Ascending aorta (tissue), 2 donors: ENCODE results near the gene KCNIP1. TPM values are rescaled to one million over a fixed set of nuclear protein-coding genes. Genes with fewer than 3 reads are reported as not detected.

Experiments
- DNase-seq, 2 donors: peaks; one replicate each; pipeline ENCODE4 v3.0.0-alpha.2; 2019; ENCODE audit warnings: low spot score in 2 of 2
- H3K27ac ChIP-seq, 2 donors: fragments of 200-600 bp; sonication (generic); one replicate each; pipeline ENCODE4 v1.5.1; 2016 to 2017; ENCODE audit warnings: mild to moderate bottlenecking in 1 of 2
- H3K27me3 ChIP-seq: fragments of 200-600 bp; sonication (generic); one replicate; pipeline ENCODE4 v1.5.1; 2017
- H3K36me3 ChIP-seq, 2 donors: fragments of 200-600 bp; sonication (generic); one replicate each; pipeline ENCODE4 v1.5.1; 2016
- H3K4me1 ChIP-seq, 2 donors: fragments of 200-600 bp; sonication (generic); one replicate each; pipeline ENCODE4 v1.5.1; 2016 to 2017; ENCODE audit warnings: mild to moderate bottlenecking in 1 of 2
- H3K4me3 ChIP-seq, 2 donors: fragments of 200-600 bp; sonication (generic); one replicate each; pipeline ENCODE4 v1.5.1; 2016 to 2017; ENCODE audit warnings: mild to moderate bottlenecking in 1 of 2
- H3K9me3 ChIP-seq, 2 donors: fragments of 200-600 bp; sonication (generic); one replicate each; pipeline ENCODE4 v1.5.1; 2016
- CTCF ChIP-seq, 3 experiments: fragments of 200-600 bp in 2 of 3; fragments of 450-650 bp in 1 of 3; sonication (generic) in 2 of 3; IDR thresholded peaks; one replicate each; pipeline ENCODE4 v1.5.1; 2016 to 2019; ENCODE audit warnings: antibody characterized with exemption in 3 of 3, mild to moderate bottlenecking in 1 of 3, moderate library complexity in 1 of 3
- intact Hi-C: fragments of 100-400 bp; cut with DNase I; formaldehyde crosslinking; loops from one replicate; pipeline ENCODE4 v1.15.1; 2023
- total RNA-seq: library from RNA; depleted of rRNA; stranded (reverse); fragments of >200 nt; gene quantifications from one replicate; pipeline ENCODE4 v1.1.0, GENCODE V29; 2016

KCNIP1 gene
- total RNA-seq, 1 donor from 2014 or later = not detected

- no peak for TF ChIP-seq CTCF (IDR thresholded peaks at IDR 0.05)
- Histone ChIP-seq H3K27ac (no peak overlapping the region), H3K36me3 (no peaks in the 10 kb centered on the region), H3K27me3 (no peaks in the 10 kb centered on the region), H3K9me3 (no peaks in the 10 kb centered on the region), H3K4me1 (no peaks in the 10 kb centered on the region), H3K4me3 (no peak overlapping the region)
- intact Hi-C loops = no loop called here
- no peak for DNase-seq
These were observed 84.0 kb downstream of the KCNIP1 start for GRCh38 chr5:170587808-170588207.

- no peak for DNase-seq
- no peak overlapping the region for H3K27ac ChIP-seq
- H3K4me1 ChIP-seq = no peaks in the 10 kb centered on the region
- intact Hi-C loops = no loop called here
- H3K4me3 ChIP-seq = no peak overlapping the region
- no peaks in the 10 kb centered on the region for H3K9me3 ChIP-seq
- no peak for TF ChIP-seq CTCF (IDR thresholded peaks at IDR 0.05)
- no peaks in the 10 kb centered on the region for H3K36me3 ChIP-seq
- no peaks in the 10 kb centered on the region for H3K27me3 ChIP-seq
These were observed 85.8 kb downstream of the KCNIP1 start for GRCh38 chr5:170589643-170590042.

GRCh38 chr5:170590566-170590965, 86.7 kb downstream of the KCNIP1 start:
- Histone ChIP-seq H3K4me3 (no peak overlapping the region), H3K27me3 (no peaks in the 10 kb centered on the region), H3K4me1 (no peaks in the 10 kb centered on the region), H3K27ac (no peak overlapping the region), H3K9me3 (no peaks in the 10 kb centered on the region), H3K36me3 (no peaks in the 10 kb centered on the region)
- no peak for TF ChIP-seq CTCF (IDR thresholded peaks at IDR 0.05)
- intact Hi-C loops = no loop called here
- no peak for DNase-seq

GRCh38 chr5:170591054-170591453, 87.2 kb downstream of the KCNIP1 start:
- no peak for TF ChIP-seq CTCF (IDR thresholded peaks at IDR 0.05)
- no peaks in the 10 kb centered on the region for H3K4me1 ChIP-seq
- H3K27me3 ChIP-seq = no peaks in the 10 kb centered on the region
- intact Hi-C loops = no loop called here
- no peak for DNase-seq
- H3K36me3 ChIP-seq = no peaks in the 10 kb centered on the region
- no peak overlapping the region for H3K4me3 ChIP-seq
- H3K9me3 ChIP-seq = no peaks in the 10 kb centered on the region
- no peak overlapping the region for H3K27ac ChIP-seq

GRCh38 chr5:170596482-170597044, 92.7 kb downstream of the KCNIP1 start:
- H3K27me3 ChIP-seq = no peaks in the 10 kb centered on the region
- no peaks in the 10 kb centered on the region for H3K36me3 ChIP-seq
- no peaks in the 10 kb centered on the region for H3K4me1 ChIP-seq
- DNase-seq = no peak
- intact Hi-C loops = no loop called here
- no peak for TF ChIP-seq CTCF (IDR thresholded peaks at IDR 0.05)
- no peaks in the 10 kb centered on the region for H3K9me3 ChIP-seq
- no peak overlapping the region for H3K4me3 ChIP-seq
- H3K27ac ChIP-seq = no peak overlapping the region
